Measurements from ENCODE around the gene COL9A3.

The COL9A3 gene

DNA sequence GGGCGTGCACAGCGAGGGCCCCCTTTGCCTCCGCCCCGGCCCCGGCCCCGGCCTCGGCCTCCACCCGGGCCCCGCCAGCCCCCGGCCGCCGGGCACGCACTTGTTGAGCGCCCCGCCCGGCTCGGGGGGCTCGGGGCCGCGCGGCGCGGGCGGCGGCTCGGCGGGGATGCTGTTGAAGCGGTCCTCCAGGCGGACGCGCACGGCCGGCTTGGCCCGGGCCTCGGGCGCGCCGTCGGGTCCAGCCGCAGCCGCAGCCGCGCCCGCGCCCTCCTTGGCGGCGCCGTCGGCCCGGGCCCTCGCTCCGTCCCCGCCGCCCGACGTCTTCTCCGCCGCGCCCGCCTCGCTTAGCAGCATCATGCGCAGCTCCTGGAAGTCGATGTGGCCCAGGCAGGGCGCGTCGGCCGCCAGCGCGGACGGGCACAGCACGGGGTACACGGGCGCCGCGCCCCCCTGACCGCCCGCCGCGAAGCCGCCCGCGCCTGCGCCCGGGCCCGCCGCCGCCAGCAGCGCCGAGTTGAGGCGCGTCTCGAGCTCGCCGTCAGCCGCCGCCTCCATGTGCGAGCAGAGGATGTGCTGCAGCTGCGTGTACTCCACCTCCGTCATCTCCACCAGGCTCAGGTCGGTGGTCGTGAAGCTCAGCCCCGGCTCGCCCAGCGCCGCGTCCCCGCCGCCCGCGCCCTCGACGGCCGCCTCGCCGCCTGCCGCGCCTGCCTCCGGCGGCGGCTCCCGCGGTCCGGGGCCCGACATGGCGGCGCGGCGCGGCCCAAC, 44.3 kb downstream of the COL9A3 start:
- no peak for DNase-seq (ENCODE audit: extremely low read depth, low read depth)
- H3K4me3 ChIP-seq (replicated peaks; ENCODE audit: low read depth, low read length) = peak overlapping the region; percentile 67
- TF ChIP-seq, protein P1, sequence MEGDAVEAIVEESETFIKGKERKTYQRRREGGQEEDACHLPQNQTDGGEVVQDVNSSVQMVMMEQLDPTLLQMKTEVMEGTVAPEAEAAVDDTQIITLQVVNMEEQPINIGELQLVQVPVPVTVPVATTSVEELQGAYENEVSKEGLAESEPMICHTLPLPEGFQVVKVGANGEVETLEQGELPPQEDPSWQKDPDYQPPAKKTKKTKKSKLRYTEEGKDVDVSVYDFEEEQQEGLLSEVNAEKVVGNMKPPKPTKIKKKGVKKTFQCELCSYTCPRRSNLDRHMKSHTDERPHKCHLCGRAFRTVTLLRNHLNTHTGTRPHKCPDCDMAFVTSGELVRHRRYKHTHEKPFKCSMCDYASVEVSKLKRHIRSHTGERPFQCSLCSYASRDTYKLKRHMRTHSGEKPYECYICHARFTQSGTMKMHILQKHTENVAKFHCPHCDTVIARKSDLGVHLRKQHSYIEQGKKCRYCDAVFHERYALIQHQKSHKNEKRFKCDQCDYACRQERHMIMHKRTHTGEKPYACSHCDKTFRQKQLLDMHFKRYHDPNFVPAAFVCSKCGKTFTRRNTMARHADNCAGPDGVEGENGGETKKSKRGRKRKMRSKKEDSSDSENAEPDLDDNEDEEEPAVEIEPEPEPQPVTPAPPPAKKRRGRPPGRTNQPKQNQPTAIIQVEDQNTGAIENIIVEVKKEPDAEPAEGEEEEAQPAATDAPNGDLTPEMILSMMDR (IDR thresholded peaks at IDR 0.05; ENCODE audit: low read depth, low read length, missing control alignments) = no peak

DNA sequence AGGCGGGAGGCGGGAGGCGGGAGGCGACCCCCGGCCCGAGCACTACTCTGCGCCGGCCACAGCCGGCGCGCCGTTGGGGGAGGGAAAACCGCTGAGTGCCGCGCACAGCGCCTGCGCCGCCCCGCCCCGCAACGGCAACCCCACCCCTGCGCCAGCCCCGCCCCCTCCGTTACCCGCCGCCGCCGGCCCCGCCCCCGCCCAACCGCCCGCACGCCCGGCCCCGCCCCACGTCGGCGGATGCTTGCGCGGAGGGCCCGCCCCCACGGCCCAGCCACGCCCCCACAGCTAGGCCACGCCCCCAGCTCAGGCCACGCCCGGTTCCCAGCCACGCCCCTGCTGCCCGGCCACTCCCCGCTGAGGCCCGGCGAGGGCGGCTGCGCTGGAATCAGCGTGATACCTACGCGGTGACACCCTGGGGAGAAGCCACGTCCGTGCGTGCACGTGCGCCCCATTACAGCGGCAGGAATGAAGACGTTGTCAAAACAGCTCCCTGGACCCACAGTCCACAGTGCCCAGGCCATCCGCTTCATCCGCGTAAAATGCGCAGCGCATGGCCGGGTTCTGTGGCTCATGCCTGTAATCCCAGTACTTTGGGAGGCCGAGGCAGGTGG, 45.0 kb downstream of the COL9A3 start, which contains the start of gene TCFL5:
Gene TCFL5 (minus strand): TSS at position 97 of the 611 bp plus-strand sequence. CDS start 152 bp downstream, outside the sequence.
- TF ChIP-seq, protein P1 (IDR thresholded peaks at IDR 0.05; ENCODE audit: low read depth, low read length, missing control alignments) = no peak
- H3K4me3 ChIP-seq (replicated peaks; ENCODE audit: low read depth, low read length) = peak within 1 kb of the TSS; percentile 67
- peak; percentile 59 for DNase-seq (ENCODE audit: extremely low read depth, low read depth)

- H3K4me3 ChIP-seq (replicated peaks; ENCODE audit: low read depth, low read length) = no peak overlapping the region
- no peak for DNase-seq (ENCODE audit: extremely low read depth, low read depth)
- TF ChIP-seq, protein P1 (IDR thresholded peaks at IDR 0.05; ENCODE audit: low read depth, low read length, missing control alignments) = no peak
Measured at GRCh38 chr20:62864207-62864606, 47.4 kb downstream of the COL9A3 start.

GRCh38 chr20:62872184-62872847, 55.5 kb downstream of the COL9A3 start:
- TF ChIP-seq, protein P1 (IDR thresholded peaks at IDR 0.05; ENCODE audit: low read depth, low read length, missing control alignments) = no peak
- DNase-seq (ENCODE audit: extremely low read depth, low read depth) = no peak
- H3K4me3 ChIP-seq (replicated peaks; ENCODE audit: low read depth, low read length) = no peak overlapping the region

- no peak for DNase-seq (ENCODE audit: extremely low read depth, low read depth)
- no peak overlapping the region for H3K4me3 ChIP-seq (replicated peaks; ENCODE audit: low read depth, low read length)
- TF ChIP-seq, protein P1 (IDR thresholded peaks at IDR 0.05; ENCODE audit: low read depth, low read length, missing control alignments) = no peak
Measured at GRCh38 chr20:62872862-62873261, 56.0 kb downstream of the COL9A3 start.

GRCh38 chr20:62873280-62873679, 56.4 kb downstream of the COL9A3 start:
- H3K4me3 ChIP-seq (replicated peaks; ENCODE audit: low read depth, low read length) = no peak overlapping the region
- TF ChIP-seq, protein P1 (IDR thresholded peaks at IDR 0.05; ENCODE audit: low read depth, low read length, missing control alignments) = no peak
- DNase-seq (ENCODE audit: extremely low read depth, low read depth) = no peak
